ENCODE measurements around the gene RIPOR3. TPM values are rescaled to one million over a fixed set of nuclear protein-coding genes. Genes with fewer than 3 reads are reported as not detected.

The RIPOR3 gene
- total RNA-seq, 1 experiment from 2014 or later = 0.46 TPM

DNA sequence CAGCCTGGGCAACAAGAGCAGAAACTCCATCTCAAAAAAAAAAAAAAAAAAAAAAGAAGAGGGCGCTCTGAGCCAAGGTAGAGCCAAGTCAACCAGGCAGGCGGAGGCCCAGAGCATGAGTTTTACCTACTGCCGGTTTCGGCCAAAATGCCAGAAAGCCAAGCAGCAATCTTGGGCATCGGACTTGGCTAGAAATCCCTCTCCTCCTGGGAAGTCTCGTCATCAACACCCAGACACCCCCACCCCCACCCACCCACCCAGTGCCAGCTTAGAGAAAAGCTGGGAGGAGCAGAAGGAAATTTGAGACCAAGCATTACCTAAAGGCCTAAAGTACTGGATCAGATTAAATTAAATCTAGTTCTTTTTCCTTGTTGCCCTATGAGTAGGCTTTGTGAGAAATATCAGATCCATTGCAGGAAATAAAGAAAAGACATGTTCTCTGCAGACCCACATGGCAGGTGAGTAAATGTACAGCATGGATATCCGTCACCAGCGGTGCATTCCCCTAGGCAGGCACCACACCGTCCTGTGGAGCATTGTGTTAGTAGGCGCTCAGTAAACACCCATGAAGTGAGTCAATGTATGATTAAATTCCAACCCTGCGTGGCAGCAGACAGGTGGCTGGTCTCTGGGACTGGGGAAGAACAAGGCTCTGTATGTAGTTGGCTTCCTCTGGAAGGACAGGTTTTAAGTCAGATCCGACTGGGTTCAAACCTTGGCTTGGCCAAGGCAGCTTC, 21.0 kb downstream of the RIPOR3 start:
- Histone ChIP-seq H3K4me1 (ENCODE audit: insufficient read depth, low read length) (no peaks in the 10 kb centered on the region), H3K18ac (ENCODE audit: insufficient read length, low read depth, low read length) (no peak overlapping the region), H2BK5ac (ENCODE audit: insufficient read length, low read length) (no peak overlapping the region), H4K8ac (replicated peaks; ENCODE audit: insufficient read length, low read depth, low read length) (no peak overlapping the region), H3K4ac (ENCODE audit: low read depth, low read length) (no peak overlapping the region), H3K4me2 (ENCODE audit: insufficient read depth, insufficient read length, low read length) (no peak overlapping the region), H2BK15ac (ENCODE audit: low read depth, low read length) (no peak overlapping the region), H2BK20ac (ENCODE audit: low read depth, low read length, poor library complexity, severe bottlenecking) (no peak overlapping the region), H3T11ph (ENCODE audit: low read length) (no peak overlapping the region), H4K5ac (ENCODE audit: insufficient read length, low read depth, low read length) (no peak overlapping the region), H3K56ac (ENCODE audit: insufficient read length, low read depth, low read length) (no peak overlapping the region), H4K91ac (ENCODE audit: insufficient read length, low read depth, low read length) (no peak overlapping the region), H3K23ac (ENCODE audit: insufficient read length, low read depth, low read length) (no peak overlapping the region), H3K23me2 (ENCODE audit: insufficient read length, low read depth, low read length, poor library complexity, severe bottlenecking) (no peaks in the 10 kb centered on the region), H3K9me3 (ENCODE audit: control insufficient read depth, low read depth, low read length) (no peaks in the 10 kb centered on the region), H2AK5ac (ENCODE audit: insufficient read length, low read length) (no peak overlapping the region), H3K27me3 (ENCODE audit: insufficient read depth, low read length) (no peaks in the 10 kb centered on the region), H2BK120ac (ENCODE audit: low read depth, low read length, poor library complexity, severe bottlenecking) (no peak overlapping the region), H3K14ac (ENCODE audit: insufficient read depth, low read length) (peak overlapping the region; percentile 10; the same call in 1 of the 2 replicates), H2BK12ac (ENCODE audit: insufficient read length, low read depth, low read length) (no peak overlapping the region), H4K20me1 (ENCODE audit: control insufficient read depth, insufficient read depth, insufficient read length) (no peaks in the 10 kb centered on the region), H2AFZ (ENCODE audit: low read length) (no peak overlapping the region), H3K9ac (ENCODE audit: extremely low read depth, insufficient read length, low read length) (no peak overlapping the region), H3K79me2 (ENCODE audit: insufficient read depth, low read length) (no peaks in the 10 kb centered on the region), H3K79me1 (ENCODE audit: insufficient read depth, low read depth, low read length, poor library complexity, severe bottlenecking) (no peaks in the 10 kb centered on the region), H3K27ac (ENCODE audit: insufficient read length, low read depth, low read length) (no peak overlapping the region)
- Mint-ChIP-seq H3K4me3 (no peak overlapping the region), H3K4me1 (peaks cover 10 to 20% of the 10 kb centered on the region in 2 experiments), H3K9me3 (no peaks in the 10 kb centered on the region), H3K27ac (peak overlapping the region in 1 of 3 experiments; percentile 57; a peak in 2 of 7 replicates), H3K36me3 (ENCODE audit: insufficient read depth in 1 of 3, low read depth in 3 of 3) (no peaks in the 10 kb centered on the region; a peak in 1 of 7 replicates), H3K27me3 (ENCODE audit: low read depth) (no peaks in the 10 kb centered on the region; the same call in 1 of the 2 replicates)
- no peak for DNase-seq
- no CpG with 5 or more reads among the region's 12 CpGs for WGBS (ENCODE audit: extremely low coverage, insufficient read length, low lambda C conversion rate)
- TF ChIP-seq, protein P1, sequence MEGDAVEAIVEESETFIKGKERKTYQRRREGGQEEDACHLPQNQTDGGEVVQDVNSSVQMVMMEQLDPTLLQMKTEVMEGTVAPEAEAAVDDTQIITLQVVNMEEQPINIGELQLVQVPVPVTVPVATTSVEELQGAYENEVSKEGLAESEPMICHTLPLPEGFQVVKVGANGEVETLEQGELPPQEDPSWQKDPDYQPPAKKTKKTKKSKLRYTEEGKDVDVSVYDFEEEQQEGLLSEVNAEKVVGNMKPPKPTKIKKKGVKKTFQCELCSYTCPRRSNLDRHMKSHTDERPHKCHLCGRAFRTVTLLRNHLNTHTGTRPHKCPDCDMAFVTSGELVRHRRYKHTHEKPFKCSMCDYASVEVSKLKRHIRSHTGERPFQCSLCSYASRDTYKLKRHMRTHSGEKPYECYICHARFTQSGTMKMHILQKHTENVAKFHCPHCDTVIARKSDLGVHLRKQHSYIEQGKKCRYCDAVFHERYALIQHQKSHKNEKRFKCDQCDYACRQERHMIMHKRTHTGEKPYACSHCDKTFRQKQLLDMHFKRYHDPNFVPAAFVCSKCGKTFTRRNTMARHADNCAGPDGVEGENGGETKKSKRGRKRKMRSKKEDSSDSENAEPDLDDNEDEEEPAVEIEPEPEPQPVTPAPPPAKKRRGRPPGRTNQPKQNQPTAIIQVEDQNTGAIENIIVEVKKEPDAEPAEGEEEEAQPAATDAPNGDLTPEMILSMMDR (conservative IDR thresholded peaks at IDR 0.05) = no peak
